GM12891 (cell line): ENCODE results near the gene PLCB1.

Experiments
- POLR2A ChIP-seq: IDR thresholded peaks from 2 replicates; pipeline ENCODE4 v1.6.1; 2011; ENCODE audit warnings: low read depth, low read length, control low read depth
- POLR2AphosphoS5 ChIP-seq: IDR thresholded peaks from 2 replicates; pipeline ENCODE4 v1.6.1; 2011; ENCODE audit warnings: low read depth, low read length, control low read depth
- POU2F2 ChIP-seq: IDR thresholded peaks from 2 replicates; pipeline ENCODE4 v1.6.1; 2011; ENCODE audit warnings: low read depth, mild to moderate bottlenecking, control low read depth, low read length, moderate library complexity
- SPI1 ChIP-seq: IDR thresholded peaks from 2 replicates; pipeline ENCODE4 v1.6.1; 2011; ENCODE audit warnings: low read depth, low read length, control low read depth
- TAF1 ChIP-seq: IDR thresholded peaks from 2 replicates; pipeline ENCODE4 v1.6.1; 2011; ENCODE audit warnings: low read depth, low read length, control low read depth

DNA sequence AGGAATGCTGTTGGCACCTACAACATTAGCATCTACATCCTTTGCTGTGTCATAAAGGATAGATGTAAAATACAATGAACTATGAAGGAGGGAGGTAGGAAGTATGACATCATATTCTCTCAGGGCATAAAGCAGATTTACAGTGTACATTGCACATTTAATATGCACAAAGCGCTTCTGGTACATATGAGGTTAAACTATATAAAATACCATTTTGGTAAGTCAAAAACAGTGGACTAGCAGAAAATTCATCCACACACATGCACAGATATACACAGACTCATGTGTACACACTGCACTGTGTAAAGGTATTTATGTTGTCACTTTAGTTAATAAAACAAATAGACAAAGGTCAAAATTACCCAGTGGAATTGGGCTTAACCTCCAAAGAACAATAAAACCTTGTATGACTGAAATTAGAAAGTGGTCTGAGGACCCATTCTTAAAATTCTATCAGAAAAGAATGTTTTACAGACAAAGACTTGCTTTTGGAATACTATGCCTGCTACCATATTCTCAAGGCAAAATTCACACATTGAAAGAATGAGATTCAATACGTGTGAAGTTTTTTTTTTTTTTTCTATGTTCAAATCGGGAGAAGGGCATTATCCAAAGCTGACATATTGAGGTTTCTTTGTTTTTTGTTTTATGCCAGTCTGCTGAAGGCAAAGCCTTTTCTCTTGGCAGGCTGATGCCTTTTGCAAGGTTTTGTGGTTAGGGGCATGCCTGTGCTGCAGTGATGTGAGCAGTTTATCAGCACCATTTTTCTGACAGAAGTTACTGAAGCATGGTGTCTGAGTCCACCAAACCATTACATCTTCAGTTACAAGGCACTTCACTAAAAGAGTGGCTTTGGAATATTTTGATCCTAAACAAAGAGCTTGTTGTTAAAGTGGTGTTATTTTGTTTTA is 199.0 kb downstream of the PLCB1 start:
- no peak for TF ChIP-seq TAF1
- TF ChIP-seq POLR2AphosphoS5: no peak
- no peak for TF ChIP-seq POLR2A
- TF ChIP-seq POU2F2: no peak
- no peak for TF ChIP-seq SPI1
